ENCODE results near the gene CHAT. TPM values are rescaled to one million over a fixed set of nuclear protein-coding genes. Genes with fewer than 3 reads are reported as not detected.

The CHAT gene
- total and polyA plus RNA-seq, 9 donors, result 0.32 TPM; not detected in 8

- WGBS (ENCODE audit: insufficient coverage), result 18% methylated on average over 8 of the region's 8 CpGs
- Histone ChIP-seq H3K36me3 (ENCODE audit: control insufficient read depth, insufficient read depth, low read length) (no peaks in the 10 kb centered on the region), H3K27ac (ENCODE audit: low read length) (no peak overlapping the region), H3K4me1 (ENCODE audit: control insufficient read depth, insufficient read depth, low read length) (no peaks in the 10 kb centered on the region), H3K9me3 (replicated peaks; ENCODE audit: control insufficient read depth, low read depth, low read length) (peaks cover 2% of the 10 kb centered on the region), H3K4me3 (ENCODE audit: low read length) (no peak overlapping the region), H3K27me3 (ENCODE audit: control insufficient read depth, insufficient read depth, low read length) (peaks cover 39% of the 10 kb centered on the region)
- DNase-seq, result no peak
These were observed 74.5 kb downstream of the CHAT start for GRCh38 chr10:49688261-49688846.

GRCh38 chr10:49688920-49689319 is 75.1 kb downstream of the CHAT start:
- Histone ChIP-seq H3K27me3 (ENCODE audit: control insufficient read depth, insufficient read depth, low read length) (peaks cover 40% of the 10 kb centered on the region), H3K36me3 (ENCODE audit: control insufficient read depth, insufficient read depth, low read length) (no peaks in the 10 kb centered on the region), H3K4me1 (ENCODE audit: control insufficient read depth, insufficient read depth, low read length) (no peaks in the 10 kb centered on the region), H3K4me3 (ENCODE audit: low read length) (no peak overlapping the region), H3K27ac (ENCODE audit: low read length) (no peak overlapping the region), H3K9me3 (replicated peaks; ENCODE audit: control insufficient read depth, low read depth, low read length) (peaks cover 2% of the 10 kb centered on the region)
- 35% methylated on average over 5 of the region's 7 CpGs for WGBS (ENCODE audit: insufficient coverage)
- DNase-seq, result no peak

- Histone ChIP-seq H3K27ac (ENCODE audit: low read length) (no peak overlapping the region), H3K4me1 (ENCODE audit: control insufficient read depth, insufficient read depth, low read length) (no peaks in the 10 kb centered on the region), H3K9me3 (replicated peaks; ENCODE audit: control insufficient read depth, low read depth, low read length) (peaks cover 2% of the 10 kb centered on the region), H3K36me3 (ENCODE audit: control insufficient read depth, insufficient read depth, low read length) (no peaks in the 10 kb centered on the region), H3K4me3 (ENCODE audit: low read length) (no peak overlapping the region), H3K27me3 (ENCODE audit: control insufficient read depth, insufficient read depth, low read length) (peaks cover 40% of the 10 kb centered on the region)
- no peak for DNase-seq
- 14% methylated on average over 10 of the region's 12 CpGs for WGBS (ENCODE audit: insufficient coverage)
These were observed 76.2 kb downstream of the CHAT start for GRCh38 chr10:49689882-49690510.

- H3K4me3 ChIP-seq (ENCODE audit: low read length), result no peak overlapping the region
- no peak overlapping the region for H3K27ac ChIP-seq (ENCODE audit: low read length)
- no peak for DNase-seq
- H3K27me3 ChIP-seq (ENCODE audit: control insufficient read depth, insufficient read depth, low read length), result peaks cover 40% of the 10 kb centered on the region
- 12% methylated on average over 3 of the region's 12 CpGs for WGBS (ENCODE audit: insufficient coverage)
- no peaks in the 10 kb centered on the region for H3K36me3 ChIP-seq (ENCODE audit: control insufficient read depth, insufficient read depth, low read length)
- no peaks in the 10 kb centered on the region for H3K4me1 ChIP-seq (ENCODE audit: control insufficient read depth, insufficient read depth, low read length)
- peaks cover 2% of the 10 kb centered on the region for H3K9me3 ChIP-seq (replicated peaks; ENCODE audit: control insufficient read depth, low read depth, low read length)
These were observed 77.0 kb downstream of the CHAT start for GRCh38 chr10:49690698-49691356.

GRCh38 chr10:49691588-49691987 is 77.8 kb downstream of the CHAT start:
- WGBS (ENCODE audit: insufficient coverage), result 42% methylated on average over 5 of the region's 9 CpGs
- no peak for DNase-seq
- Histone ChIP-seq H3K4me1 (ENCODE audit: control insufficient read depth, insufficient read depth, low read length) (no peaks in the 10 kb centered on the region), H3K4me3 (ENCODE audit: low read length) (no peak overlapping the region), H3K27ac (ENCODE audit: low read length) (no peak overlapping the region), H3K9me3 (replicated peaks; ENCODE audit: control insufficient read depth, low read depth, low read length) (peaks cover 2% of the 10 kb centered on the region), H3K36me3 (ENCODE audit: control insufficient read depth, insufficient read depth, low read length) (no peaks in the 10 kb centered on the region), H3K27me3 (ENCODE audit: control insufficient read depth, insufficient read depth, low read length) (peaks cover 42% of the 10 kb centered on the region)

DNA sequence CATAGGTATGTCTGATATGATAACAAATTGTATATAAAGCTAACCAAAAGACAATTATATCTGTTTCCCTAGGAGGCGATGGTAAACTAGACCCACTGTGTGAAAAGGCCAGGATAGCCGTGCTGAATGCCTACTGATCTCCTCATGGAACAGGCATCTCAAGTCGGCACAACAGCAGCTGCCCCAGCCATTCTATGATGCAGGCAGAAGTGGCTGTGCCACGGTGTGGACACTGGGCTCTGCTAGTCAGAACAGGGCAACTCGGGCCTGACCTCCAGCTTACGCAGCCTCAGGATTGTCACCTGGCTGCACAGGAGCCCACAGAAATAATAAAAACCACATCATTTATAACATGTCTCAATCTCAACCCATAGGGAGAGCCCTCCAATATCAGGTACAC is 80.6 kb downstream of the CHAT start:
- Histone ChIP-seq H3K4me3 (ENCODE audit: low read length) (no peak overlapping the region), H3K36me3 (ENCODE audit: control insufficient read depth, insufficient read depth, low read length) (no peaks in the 10 kb centered on the region), H3K27me3 (ENCODE audit: control insufficient read depth, insufficient read depth, low read length) (peaks cover 28% of the 10 kb centered on the region), H3K4me1 (ENCODE audit: control insufficient read depth, insufficient read depth, low read length) (no peaks in the 10 kb centered on the region), H3K9me3 (replicated peaks; ENCODE audit: control insufficient read depth, low read depth, low read length) (peaks cover 2% of the 10 kb centered on the region), H3K27ac (ENCODE audit: low read length) (no peak overlapping the region)
- DNase-seq, result no peak
- WGBS (ENCODE audit: insufficient coverage), result 84% methylated on average over 6 of the region's 6 CpGs

DNA sequence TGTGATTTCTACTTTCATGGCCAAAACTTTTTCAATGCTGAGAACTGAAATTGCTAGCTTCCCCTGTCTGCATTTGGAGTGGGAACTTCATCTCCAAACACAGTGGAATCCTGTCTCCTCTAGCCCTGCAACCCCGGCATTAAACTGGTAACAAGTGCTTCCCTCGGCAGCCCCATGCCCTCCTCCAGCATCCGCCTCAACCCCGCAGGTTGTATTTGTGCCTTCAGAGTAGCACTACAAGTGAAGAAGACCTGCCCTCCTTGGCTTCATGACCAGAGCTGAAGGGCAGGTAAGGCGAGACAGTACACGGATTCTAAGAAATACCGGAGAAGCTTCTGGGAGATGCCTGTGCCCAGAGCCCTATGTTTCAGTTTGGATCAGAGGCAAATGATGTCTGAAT is 82.5 kb downstream of the CHAT start:
- 83% methylated on average over 6 of the region's 7 CpGs for WGBS (ENCODE audit: insufficient coverage)
- peaks cover 2% of the 10 kb centered on the region for H3K9me3 ChIP-seq (replicated peaks; ENCODE audit: control insufficient read depth, low read depth, low read length)
- no peak overlapping the region for H3K27ac ChIP-seq (ENCODE audit: low read length)
- no peak overlapping the region for H3K4me3 ChIP-seq (ENCODE audit: low read length)
- no peaks in the 10 kb centered on the region for H3K4me1 ChIP-seq (ENCODE audit: control insufficient read depth, insufficient read depth, low read length)
- H3K27me3 ChIP-seq (ENCODE audit: control insufficient read depth, insufficient read depth, low read length), result peaks cover 13% of the 10 kb centered on the region
- no peak for DNase-seq
- H3K36me3 ChIP-seq (ENCODE audit: control insufficient read depth, insufficient read depth, low read length), result no peaks in the 10 kb centered on the region

DNA sequence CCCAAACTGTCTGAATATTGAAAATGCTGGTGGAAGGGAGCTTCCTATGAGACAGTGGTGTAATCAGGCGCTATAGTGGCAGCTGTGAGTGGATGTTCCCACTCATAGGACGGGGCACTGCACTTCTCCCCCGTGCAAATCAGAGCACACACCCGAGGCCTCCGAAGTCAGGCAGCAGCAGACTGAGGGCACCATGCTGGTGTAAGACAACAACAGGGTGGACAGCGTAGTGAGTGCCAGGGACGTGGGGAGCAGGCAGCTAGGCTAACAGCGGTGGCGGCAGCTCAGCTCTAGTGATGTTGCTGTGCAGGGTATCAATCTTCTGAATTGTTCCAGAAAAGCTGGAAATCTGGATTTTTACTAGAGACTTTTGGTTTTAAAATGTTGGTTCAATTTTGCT is 84.8 kb downstream of the CHAT start:
- no peak overlapping the region for H3K4me3 ChIP-seq (ENCODE audit: low read length)
- H3K36me3 ChIP-seq (ENCODE audit: control insufficient read depth, insufficient read depth, low read length), result no peaks in the 10 kb centered on the region
- H3K27me3 ChIP-seq (ENCODE audit: control insufficient read depth, insufficient read depth, low read length), result peaks cover 2% of the 10 kb centered on the region
- H3K9me3 ChIP-seq (replicated peaks; ENCODE audit: control insufficient read depth, low read depth, low read length), result no peaks in the 10 kb centered on the region
- H3K4me1 ChIP-seq (ENCODE audit: control insufficient read depth, insufficient read depth, low read length), result no peaks in the 10 kb centered on the region
- DNase-seq, result no peak
- 67% methylated on average over 9 of the region's 9 CpGs for WGBS (ENCODE audit: insufficient coverage)
- H3K27ac ChIP-seq (ENCODE audit: low read length), result no peak overlapping the region

- no peak for DNase-seq
- Histone ChIP-seq H3K27ac (ENCODE audit: low read length) (no peak overlapping the region), H3K4me1 (ENCODE audit: control insufficient read depth, insufficient read depth, low read length) (no peaks in the 10 kb centered on the region), H3K9me3 (replicated peaks; ENCODE audit: control insufficient read depth, low read depth, low read length) (no peaks in the 10 kb centered on the region), H3K27me3 (ENCODE audit: control insufficient read depth, insufficient read depth, low read length) (peaks cover 2% of the 10 kb centered on the region), H3K4me3 (ENCODE audit: low read length) (no peak overlapping the region), H3K36me3 (ENCODE audit: control insufficient read depth, insufficient read depth, low read length) (no peaks in the 10 kb centered on the region)
- no CpG with 5 or more reads among the region's 3 CpGs for WGBS (ENCODE audit: insufficient coverage)
These were observed 86.4 kb downstream of the CHAT start for GRCh38 chr10:49700211-49700610.

GRCh38 chr10:49700997-49701396 is 87.2 kb downstream of the CHAT start:
- 0% methylated on average over 1 of the region's 3 CpGs for WGBS (ENCODE audit: insufficient coverage)

More at GRCh38 chr10:49700997-49701396, 87.2 kb downstream of the CHAT start:
- Histone ChIP-seq H3K36me3 (ENCODE audit: control insufficient read depth, insufficient read depth, low read length) (no peaks in the 10 kb centered on the region), H3K4me3 (ENCODE audit: low read length) (no peak overlapping the region), H3K4me1 (ENCODE audit: control insufficient read depth, insufficient read depth, low read length) (no peaks in the 10 kb centered on the region), H3K9me3 (replicated peaks; ENCODE audit: control insufficient read depth, low read depth, low read length) (no peaks in the 10 kb centered on the region), H3K27me3 (ENCODE audit: control insufficient read depth, insufficient read depth, low read length) (peaks cover 2% of the 10 kb centered on the region), H3K27ac (ENCODE audit: low read length) (no peak overlapping the region)
- DNase-seq, result no peak

Data from muscle of leg (tissue), 11 donors.